ENCODE measurements around the gene CTNNA2.

The CTNNA2 gene

GRCh38 chr2:80363330-80363729, 850.5 kb downstream of the CTNNA2 start:
- TF ChIP-seq CREB1 (IDR thresholded peaks at IDR 0.05; ENCODE audit: low read depth) (no peak), ZBTB7A (IDR thresholded peaks at IDR 0.05; ENCODE audit: low read depth) (no peak), TEAD4 (IDR thresholded peaks at IDR 0.05) (no peak), MAX (IDR thresholded peaks at IDR 0.05) (no peak), EGR1 (IDR thresholded peaks at IDR 0.05) (no peak), USF1 (IDR thresholded peaks at IDR 0.05) (no peak), RAD21 (IDR thresholded peaks at IDR 0.05; ENCODE audit: low read depth) (no peak), YY1 (IDR thresholded peaks at IDR 0.05; ENCODE audit: low read depth) (no peak), TCF12 (IDR thresholded peaks at IDR 0.05; ENCODE audit: low read depth) (no peak), CEBPB (IDR thresholded peaks at IDR 0.05) (no peak), FOXM1 (IDR thresholded peaks at IDR 0.05; ENCODE audit: borderline replicate concordance, low read depth) (no peak), NFIC (IDR thresholded peaks at IDR 0.05) (no peak), TAF1 (IDR thresholded peaks at IDR 0.05; ENCODE audit: low read depth) (no peak), REST (IDR thresholded peaks at IDR 0.05; ENCODE audit: low read depth) (no peak), EP300 (IDR thresholded peaks at IDR 0.05; ENCODE audit: borderline replicate concordance) (no peak)

- no peak for TF ChIP-seq FOXM1 (IDR thresholded peaks at IDR 0.05; ENCODE audit: borderline replicate concordance, low read depth)
- no peak for TF ChIP-seq EP300 (IDR thresholded peaks at IDR 0.05; ENCODE audit: borderline replicate concordance)
- no peak for TF ChIP-seq USF1 (IDR thresholded peaks at IDR 0.05)
- no peak for TF ChIP-seq TCF12 (IDR thresholded peaks at IDR 0.05; ENCODE audit: low read depth)
- no peak for TF ChIP-seq EGR1 (IDR thresholded peaks at IDR 0.05)
- TF ChIP-seq MAX (IDR thresholded peaks at IDR 0.05): no peak
- TF ChIP-seq RAD21 (IDR thresholded peaks at IDR 0.05; ENCODE audit: low read depth): no peak
These were observed 851.0 kb downstream of the CTNNA2 start for GRCh38 chr2:80363791-80364349.

- TF ChIP-seq MAX (IDR thresholded peaks at IDR 0.05) (no peak), CREB1 (IDR thresholded peaks at IDR 0.05; ENCODE audit: low read depth) (no peak), EGR1 (IDR thresholded peaks at IDR 0.05) (no peak), TAF1 (IDR thresholded peaks at IDR 0.05; ENCODE audit: low read depth) (no peak), TCF12 (IDR thresholded peaks at IDR 0.05; ENCODE audit: low read depth) (no peak), EP300 (IDR thresholded peaks at IDR 0.05; ENCODE audit: borderline replicate concordance) (no peak), ZBTB7A (IDR thresholded peaks at IDR 0.05; ENCODE audit: low read depth) (no peak), TEAD4 (IDR thresholded peaks at IDR 0.05) (no peak)
These were observed 851.8 kb downstream of the CTNNA2 start for GRCh38 chr2:80364524-80365212.

GRCh38 chr2:80365762-80366161, 852.9 kb downstream of the CTNNA2 start:
- TF ChIP-seq EGR1 (IDR thresholded peaks at IDR 0.05): no peak
- TF ChIP-seq RAD21 (IDR thresholded peaks at IDR 0.05; ENCODE audit: low read depth): no peak
- no peak for TF ChIP-seq TCF12 (IDR thresholded peaks at IDR 0.05; ENCODE audit: low read depth)
- no peak for TF ChIP-seq MAX (IDR thresholded peaks at IDR 0.05)
- TF ChIP-seq CREB1 (IDR thresholded peaks at IDR 0.05; ENCODE audit: low read depth): no peak
- TF ChIP-seq FOXM1 (IDR thresholded peaks at IDR 0.05; ENCODE audit: borderline replicate concordance, low read depth): no peak
- TF ChIP-seq EP300 (IDR thresholded peaks at IDR 0.05; ENCODE audit: borderline replicate concordance): no peak
- TF ChIP-seq CEBPB (IDR thresholded peaks at IDR 0.05): no peak
- no peak for TF ChIP-seq ZBTB7A (IDR thresholded peaks at IDR 0.05; ENCODE audit: low read depth)
- TF ChIP-seq TAF1 (IDR thresholded peaks at IDR 0.05; ENCODE audit: low read depth): no peak
- no peak for TF ChIP-seq YY1 (IDR thresholded peaks at IDR 0.05; ENCODE audit: low read depth)
- TF ChIP-seq REST (IDR thresholded peaks at IDR 0.05; ENCODE audit: low read depth): no peak
- TF ChIP-seq TEAD4 (IDR thresholded peaks at IDR 0.05): no peak
- TF ChIP-seq NFIC (IDR thresholded peaks at IDR 0.05): no peak
- no peak for TF ChIP-seq USF1 (IDR thresholded peaks at IDR 0.05)
